Upper lobe of left lung (tissue), 6 donors: ENCODE data around the gene RIMOC1. TPM values are rescaled to one million over a fixed set of nuclear protein-coding genes. Genes with fewer than 3 reads are reported as not detected.

Source experiments
- ATAC-seq, 2 donors: fragments of 200-7000 bp; cut with Tn5 transposase; one replicate each; pipeline ENCODE4 v1.9.1; 2022; ENCODE audit warnings: mild to moderate bottlenecking in 2 of 2, moderate library complexity in 2 of 2; ENCODE audit not compliant: low FRiP score in 2 of 2
- DNase-seq, 2 donors: peaks; one replicate each; pipeline ENCODE4 v3.0.0-alpha.2; 2019 to 2020
- H3K27ac ChIP-seq, 4 donors: fragments of 200-600 bp; sonication (generic); one replicate each; pipeline ENCODE4 v1.5.1; 2016 to 2019
- H3K27me3 ChIP-seq, 4 donors: fragments of 200-600 bp; sonication (generic); one replicate each; pipeline ENCODE4 v1.5.1; 2017 to 2019
- H3K36me3 ChIP-seq, 4 donors: fragments of 200-600 bp; sonication (generic); one replicate each; pipeline ENCODE4 v1.5.1; 2016 to 2019
- H3K4me1 ChIP-seq, 4 donors: fragments of 200-600 bp; sonication (generic); one replicate each; pipeline ENCODE4 v1.5.1; 2018 to 2019
- H3K4me3 ChIP-seq, 4 donors: fragments of 200-600 bp; sonication (generic); one replicate each; pipeline ENCODE4 v1.5.1; 2017 to 2019; ENCODE audit warnings: mild to moderate bottlenecking in 2 of 4, moderate library complexity in 1 of 4
- H3K9me3 ChIP-seq, 4 donors: fragments of 200-600 bp; sonication (generic); one replicate each; pipeline ENCODE4 v1.5.1; 2018 to 2019
- EP300 ChIP-seq, 4 donors: sonication (generic); formaldehyde crosslinking; IDR thresholded peaks; one replicate each; pipeline ENCODE4 v1.5.1; 2017; ENCODE audit warnings: antibody characterized with exemption in 4 of 4, control low read depth in 2 of 4
- POLR2A ChIP-seq, 4 donors: fragments of 450-650 bp; IDR thresholded peaks; one replicate each; pipeline ENCODE4 v1.5.1; 2016 to 2017; ENCODE audit warnings: antibody characterized with exemption in 4 of 4, mild to moderate bottlenecking in 2 of 4
- POLR2AphosphoS5 ChIP-seq, 2 donors: sonication (generic); formaldehyde crosslinking; IDR thresholded peaks; one replicate each; pipeline ENCODE4 v1.5.1; 2017; ENCODE audit warnings: antibody characterized with exemption in 2 of 2
- WGBS, 2 donors: methylation state at CpG; one replicate each; pipeline ENCODE4 v1.1.5; 2017 to 2018; 5-methylcytosine and 5-hydroxymethylcytosine counted together
- total RNA-seq, 6 donors: library from RNA; depleted of rRNA in 4 of 6; stranded (reverse); fragments of >200 nt in 4 of 6; gene quantifications; one replicate each; pipeline versions ENCODE4 v1.1.0 to v1.2.1, GENCODE V29; 2016 to 2021
- TF ChIP-seq, protein P1 (sequence below), 6 experiments: fragments of 450-650 bp in 4 of 6; fragments of 200-600 bp in 2 of 6; sonication (generic) in 2 of 6; IDR thresholded peaks; one replicate each; pipeline ENCODE4 v1.5.1; 2016 to 2019; ENCODE audit warnings: antibody characterized with exemption in 6 of 6
- donor health status: DM: no; HTN: no; CAD: no; lungs with moderate emphysema.
- donor health status: DM: no; HTN: yes; CAD: no; lungs with severe emphysema.

RIMOC1 gene
- total RNA-seq, 6 donors from 2014 or later, result 4.4 to 24.8 (median 17.1) TPM

DNA sequence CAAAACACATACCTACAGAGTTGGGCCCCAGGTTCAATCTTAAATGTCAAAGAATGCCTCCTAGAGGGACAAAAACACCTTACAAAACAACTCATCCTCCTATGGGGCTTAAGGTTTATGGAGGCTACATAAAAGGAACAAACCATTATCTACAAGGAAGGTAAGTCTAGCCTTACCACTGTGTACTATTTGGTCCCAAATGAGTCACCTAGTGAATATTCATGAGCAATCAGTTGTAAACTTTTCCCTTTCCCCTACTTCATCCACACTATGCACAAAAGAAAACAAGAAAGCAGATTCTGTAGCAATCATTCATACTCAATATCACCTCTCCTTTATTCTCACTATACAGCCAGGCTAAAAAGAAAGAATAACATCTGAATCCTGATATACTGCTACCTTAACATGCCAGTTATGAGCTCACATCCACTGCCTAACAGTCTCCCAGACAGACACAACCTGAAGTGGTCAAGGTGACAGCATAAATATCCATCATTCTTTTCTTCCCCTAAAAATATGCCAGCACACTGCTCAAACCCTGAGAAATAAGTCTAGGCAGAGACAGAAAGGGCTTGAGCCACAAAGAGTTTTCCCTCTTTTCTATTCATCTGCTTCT, 40.2 kb upstream of the RIMOC1 start:
- DNase-seq (no peak), ATAC-seq (no peak)
- H3K27ac ChIP-seq, result no peak overlapping the region
- peaks cover 0 to 28% (median 1%) of the 10 kb centered on the region in 4 donors for H3K36me3 ChIP-seq
- TF ChIP-seq POLR2AphosphoS5 (IDR thresholded peaks at IDR 0.05) (no peak), POLR2A (IDR thresholded peaks at IDR 0.05) (no peak), EP300 (IDR thresholded peaks at IDR 0.05) (no peak)
- TF ChIP-seq, protein P1, sequence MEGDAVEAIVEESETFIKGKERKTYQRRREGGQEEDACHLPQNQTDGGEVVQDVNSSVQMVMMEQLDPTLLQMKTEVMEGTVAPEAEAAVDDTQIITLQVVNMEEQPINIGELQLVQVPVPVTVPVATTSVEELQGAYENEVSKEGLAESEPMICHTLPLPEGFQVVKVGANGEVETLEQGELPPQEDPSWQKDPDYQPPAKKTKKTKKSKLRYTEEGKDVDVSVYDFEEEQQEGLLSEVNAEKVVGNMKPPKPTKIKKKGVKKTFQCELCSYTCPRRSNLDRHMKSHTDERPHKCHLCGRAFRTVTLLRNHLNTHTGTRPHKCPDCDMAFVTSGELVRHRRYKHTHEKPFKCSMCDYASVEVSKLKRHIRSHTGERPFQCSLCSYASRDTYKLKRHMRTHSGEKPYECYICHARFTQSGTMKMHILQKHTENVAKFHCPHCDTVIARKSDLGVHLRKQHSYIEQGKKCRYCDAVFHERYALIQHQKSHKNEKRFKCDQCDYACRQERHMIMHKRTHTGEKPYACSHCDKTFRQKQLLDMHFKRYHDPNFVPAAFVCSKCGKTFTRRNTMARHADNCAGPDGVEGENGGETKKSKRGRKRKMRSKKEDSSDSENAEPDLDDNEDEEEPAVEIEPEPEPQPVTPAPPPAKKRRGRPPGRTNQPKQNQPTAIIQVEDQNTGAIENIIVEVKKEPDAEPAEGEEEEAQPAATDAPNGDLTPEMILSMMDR (IDR thresholded peaks at IDR 0.05), result no peak
- H3K4me3 ChIP-seq, result no peak overlapping the region
- H3K4me1 ChIP-seq, result peaks cover 1 to 4% (median 2%) of the 10 kb centered on the region in 4 donors
- H3K9me3 ChIP-seq, result no peaks in the 10 kb centered on the region
- H3K27me3 ChIP-seq, result no peaks in the 10 kb centered on the region

- Histone ChIP-seq H3K9me3 (no peaks in the 10 kb centered on the region), H3K36me3 (no peaks in the 10 kb centered on the region), H3K27me3 (no peaks in the 10 kb centered on the region), H3K4me1 (peaks cover 10 to 20% (median 15%) of the 10 kb centered on the region in 4 donors), H3K27ac (peak overlapping the region; percentile 85 to 87 (median 86)), H3K4me3 (peak overlapping the region; percentile 70 to 80 (median 76))
- WGBS, 2 donors, result 28 to 29% methylated on average over 23 to 24 of the region's 28 CpGs
- ATAC-seq (peak; percentile 11 to 19), DNase-seq (peak in 1 of 2 donors; percentile 90)
- TF ChIP-seq, protein P1 (IDR thresholded peaks at IDR 0.05), result no peak
- TF ChIP-seq POLR2A (IDR thresholded peaks at IDR 0.05), result no peak
- no peak for TF ChIP-seq EP300 (IDR thresholded peaks at IDR 0.05)
- no peak for TF ChIP-seq POLR2AphosphoS5 (IDR thresholded peaks at IDR 0.05)
Measured at GRCh38 chr5:41869151-41869723, 34.9 kb upstream of the RIMOC1 start.

GRCh38 chr5:41869724-41870626, 34.2 kb upstream of the RIMOC1 start, which contains the start of gene OXCT1:
TSS of gene OXCT1 (minus strand) at chr5:41870425. CDS start at chr5:41870358, 67 bp downstream.
- DNase-seq (peak; percentile 85 to 95), ATAC-seq (peak; percentile 92 to 93)
- Histone ChIP-seq H3K36me3 (no peaks in the 10 kb centered on the region), H3K27ac (peak within 1 kb of the TSS; percentile 85 to 87 (median 86)), H3K27me3 (no peaks in the 10 kb centered on the region), H3K4me1 (peaks cover 10 to 20% (median 15%) of the 10 kb centered on the region in 4 donors), H3K9me3 (no peaks in the 10 kb centered on the region), H3K4me3 (peak within 1 kb of the TSS; percentile 70 to 80 (median 76))
- TF ChIP-seq POLR2A (IDR thresholded peaks at IDR 0.05) (peak in 3 of 4 donors; percentile 59 to 80 (median 79)), POLR2AphosphoS5 (IDR thresholded peaks at IDR 0.05) (peak; percentile 40 to 85), EP300 (IDR thresholded peaks at IDR 0.05) (no peak)
- TF ChIP-seq, protein P1 (IDR thresholded peaks at IDR 0.05), result no peak
- 0 to 2% methylated on average over 22 to 75 of the region's 82 CpGs for WGBS, 2 donors

GRCh38 chr5:41870627-41871048, 33.5 kb upstream of the RIMOC1 start:
- no peak for DNase-seq
- peak overlapping the region; percentile 70 to 80 (median 76) for H3K4me3 ChIP-seq
- H3K9me3 ChIP-seq, result no peaks in the 10 kb centered on the region
- no peak for ATAC-seq
- no peaks in the 10 kb centered on the region for H3K36me3 ChIP-seq
- 13 to 33% methylated on average over 7 to 11 of the region's 16 CpGs for WGBS, 2 donors
- no peaks in the 10 kb centered on the region for H3K27me3 ChIP-seq
- peak overlapping the region; percentile 85 to 87 (median 86) for H3K27ac ChIP-seq
- peaks cover 10 to 20% (median 15%) of the 10 kb centered on the region in 4 donors for H3K4me1 ChIP-seq
- TF ChIP-seq, protein P1 (IDR thresholded peaks at IDR 0.05), result no peak
- TF ChIP-seq POLR2A (IDR thresholded peaks at IDR 0.05), result peak in 1 of 4 donors; percentile 10
